DMS 273 treated with DMSO at 0.1 percent for 48 hours (cell line): ENCODE measurements around the gene FFAR4.
"Not testable (repeated sequence)": the region's sequence is repeated elsewhere in the genome, so short reads cannot be mapped to it uniquely, and the experiment has no call there.

Source experiments
- DNase-seq: peaks from one replicate; lab custom pipeline; 2025; lab: John Stamatoyannopoulos, UW

Gene FFAR4

GRCh38 chr10:93566435-93567276, at the start of gene FFAR4:
TSS of gene FFAR4 (plus strand) at chr10:93566665. CDS start at chr10:93566721, 56 bp downstream.
- no peak for DNase-seq

GRCh38 chr10:93518531-93518930, 47.9 kb upstream of the FFAR4 start:
- DNase-seq = no peak

GRCh38 chr10:93535293-93535692, 31.2 kb upstream of the FFAR4 start:
- no peak for DNase-seq

- DNase-seq = not testable (repeated sequence)
These were observed 25.6 kb upstream of the FFAR4 start for GRCh38 chr10:93540871-93541270.

GRCh38 chr10:93541402-93542357, 24.8 kb upstream of the FFAR4 start:
- no peak for DNase-seq

GRCh38 chr10:93542358-93542791, 24.1 kb upstream of the FFAR4 start:
- peak; percentile 74 for DNase-seq

- DNase-seq = not testable (repeated sequence)
These were observed 19.5 kb upstream of the FFAR4 start for GRCh38 chr10:93546995-93547394.

GRCh38 chr10:93547522-93547921, 18.9 kb upstream of the FFAR4 start:
- DNase-seq = no peak

GRCh38 chr10:93548376-93549071, 17.9 kb upstream of the FFAR4 start:
- DNase-seq = no peak

GRCh38 chr10:93550606-93551005, 15.9 kb upstream of the FFAR4 start:
- no peak for DNase-seq

GRCh38 chr10:93552780-93553179, 13.7 kb upstream of the FFAR4 start:
- DNase-seq = no peak

GRCh38 chr10:93553482-93554315, 12.8 kb upstream of the FFAR4 start:
- DNase-seq = no peak

GRCh38 chr10:93554316-93554663, 12.2 kb upstream of the FFAR4 start:
- DNase-seq = no peak

- DNase-seq = no peak
These were observed 11.6 kb upstream of the FFAR4 start for GRCh38 chr10:93554760-93555432.

GRCh38 chr10:93559490-93559889, 7.0 kb upstream of the FFAR4 start:
- DNase-seq = no peak

- DNase-seq = no peak
These were observed 5.9 kb upstream of the FFAR4 start for GRCh38 chr10:93560541-93560940.

- no peak for DNase-seq
These were observed 1.0 kb upstream of the FFAR4 start for GRCh38 chr10:93565446-93565845.

GRCh38 chr10:93567277-93568104, 1.0 kb downstream of the FFAR4 start:
- no peak for DNase-seq

GRCh38 chr10:93568105-93568390, 1.6 kb downstream of the FFAR4 start:
- DNase-seq = no peak

GRCh38 chr10:93570383-93570782, 3.9 kb downstream of the FFAR4 start:
- no peak for DNase-seq
